Measurements from ENCODE around the gene PDE2A. TPM values are rescaled to one million over a fixed set of nuclear protein-coding genes. Genes with fewer than 3 reads are reported as not detected.
"Not testable (repeated sequence)": the region's sequence is repeated elsewhere in the genome, so short reads cannot be mapped to it uniquely, and the experiment has no call there.

Gene PDE2A
- total RNA-seq, 1 experiment from 2014 or later = 0.58 TPM

GRCh38 chr11:72573855-72574445 lies 100.3 kb downstream of the PDE2A start:
- H3K27me3 ChIP-seq (replicated peaks; ENCODE audit: insufficient read depth, low read depth, low read length, poor library complexity) = no peaks in the 10 kb centered on the region
- no peak overlapping the region for H3K27ac ChIP-seq (ENCODE audit: low read depth, low read length, poor library complexity, severe bottlenecking)
- H3K4me3 ChIP-seq (ENCODE audit: low read depth, low read length, poor library complexity, severe bottlenecking) = no peak overlapping the region
- H3K36me3 ChIP-seq (ENCODE audit: insufficient read depth, low read length, poor library complexity, severe bottlenecking) = no peaks in the 10 kb centered on the region
- TF ChIP-seq EZH2 (IDR thresholded peaks at IDR 0.05; ENCODE audit: borderline replicate concordance, low read depth, low read length, poor library complexity, severe bottlenecking) (no peak), CTCF (conservative IDR thresholded peaks at IDR 0.05; ENCODE audit: low read depth, low read length) (no peak)
- ChIA-PET POLR2A (ENCODE audit: low non-redundant PET) (no interaction called here), CTCF (interaction anchor here (0.6 to 1.6 kb wide), 7 partner anchors 25 to 103 kb away, joined by 3 to 20 read pairs (median 7); no protein-coding TSS in a partner anchor)
- H3K9me3 ChIP-seq (ENCODE audit: low read depth, low read length, poor library complexity, severe bottlenecking) = no peaks in the 10 kb centered on the region
- no peak for DNase-seq (ENCODE audit: low spot score)
- no TSS peak for BruUV-seq (replicated peaks)
- intact Hi-C loops (cut with micrococcal nuclease; ENCODE audit: unreplicated experiment) = loop anchor here (2.0 kb wide), 1 partner anchor 91 kb away; no protein-coding TSS in a partner anchor
- H3K4me1 ChIP-seq (ENCODE audit: insufficient read depth, low read length, poor library complexity, severe bottlenecking) = no peaks in the 10 kb centered on the region

- Histone ChIP-seq H3K9me3 (ENCODE audit: low read depth, low read length, poor library complexity, severe bottlenecking) (no peaks in the 10 kb centered on the region), H3K27ac (ENCODE audit: low read depth, low read length, poor library complexity, severe bottlenecking) (no peak overlapping the region), H3K4me1 (ENCODE audit: insufficient read depth, low read length, poor library complexity, severe bottlenecking) (no peaks in the 10 kb centered on the region), H3K36me3 (ENCODE audit: insufficient read depth, low read length, poor library complexity, severe bottlenecking) (no peaks in the 10 kb centered on the region), H3K27me3 (replicated peaks; ENCODE audit: insufficient read depth, low read depth, low read length, poor library complexity) (no peaks in the 10 kb centered on the region), H3K4me3 (ENCODE audit: low read depth, low read length, poor library complexity, severe bottlenecking) (no peak overlapping the region)
- intact Hi-C loops (cut with micrococcal nuclease; ENCODE audit: unreplicated experiment) = loop anchor here (2.0 kb wide), 1 partner anchor 90 kb away; no protein-coding TSS in a partner anchor
- TF ChIP-seq EZH2 (IDR thresholded peaks at IDR 0.05; ENCODE audit: borderline replicate concordance, low read depth, low read length, poor library complexity, severe bottlenecking) = no peak
- TF ChIP-seq CTCF (conservative IDR thresholded peaks at IDR 0.05; ENCODE audit: low read depth, low read length) = peak; percentile 60
- CTCF ChIA-PET = interaction anchor here (0.6 to 1.6 kb wide), 7 partner anchors 26 to 102 kb away, joined by 3 to 20 read pairs (median 7); no protein-coding TSS in a partner anchor
- peak; percentile 42 for DNase-seq (ENCODE audit: low spot score)
- POLR2A ChIA-PET (ENCODE audit: low non-redundant PET) = no interaction called here
- BruUV-seq (replicated peaks) = no TSS peak
Observed at GRCh38 chr11:72573072-72573854, 101.0 kb downstream of the PDE2A start.

- H3K4me3 ChIP-seq (ENCODE audit: low read depth, low read length, poor library complexity, severe bottlenecking); H3K9me3 ChIP-seq (ENCODE audit: low read depth, low read length, poor library complexity, severe bottlenecking); H3K27ac ChIP-seq (ENCODE audit: low read depth, low read length, poor library complexity, severe bottlenecking); BruUV-seq (replicated peaks); H3K27me3 ChIP-seq (replicated peaks; ENCODE audit: insufficient read depth, low read depth, low read length, poor library complexity); DNase-seq (ENCODE audit: low spot score); H3K4me1 ChIP-seq (ENCODE audit: insufficient read depth, low read length, poor library complexity, severe bottlenecking); H3K36me3 ChIP-seq (ENCODE audit: insufficient read depth, low read length, poor library complexity, severe bottlenecking); CTCF ChIA-PET; POLR2A ChIA-PET (ENCODE audit: low non-redundant PET): not testable (repeated sequence)
- intact Hi-C loops (cut with micrococcal nuclease; ENCODE audit: unreplicated experiment) = loop anchor here (2.0 kb wide), 1 partner anchor 90 kb away; no protein-coding TSS in a partner anchor
Observed at GRCh38 chr11:72572540-72572939, 101.7 kb downstream of the PDE2A start.
